Left colon (tissue), 2 donors: ENCODE measurements around the gene AMIGO1. TPM values are rescaled to one million over a fixed set of nuclear protein-coding genes. Genes with fewer than 3 reads are reported as not detected.

Experiments used
- ATAC-seq: fragments of 200-7000 bp; cut with Tn5 transposase; one replicate; pipeline ENCODE4 v1.9.1; 2020; ENCODE audit warnings: mild to moderate bottlenecking, moderate library complexity
- DNase-seq, 2 donors: peaks; one replicate each; pipeline ENCODE4 v3.0.0-alpha.2; 2020
- intact Hi-C, 2 donors: fragments of 100-400 bp; cut with DNase I in 1 of 2; cut with micrococcal nuclease in 1 of 2; formaldehyde crosslinking; loops; one replicate each; pipeline versions ENCODE4 v1.11.2 to v1.14.0; 2022; cut with DNase I, micrococcal nuclease
- total RNA-seq, 2 donors: library from RNA; stranded (reverse); fragmentation: NEBNext Ultra II Directional; extraction: Animal tissue kit (Norgen Biotek cat#: 25700); gene quantifications; one replicate each; pipeline ENCODE4 v1.2.1, GENCODE V29; 2021
- donor health status: DM: no; HTN: no; CAD: no.
- donor health status: DM: yes; HTN: yes; CAD: no.

AMIGO1 gene
- total RNA-seq, 2 donors from 2014 or later = 3.8 to 5.6 TPM

GRCh38 chr1:109535971-109536491, 26.5 kb upstream of the AMIGO1 start:
- DNase-seq (no peak), ATAC-seq (no peak)
- intact Hi-C loops = no loop called here

GRCh38 chr1:109535481-109535880, 26.0 kb upstream of the AMIGO1 start:
- ATAC-seq (no peak), DNase-seq (no peak)
- intact Hi-C loops = no loop called here

GRCh38 chr1:109534307-109534858, 24.9 kb upstream of the AMIGO1 start:
- ATAC-seq = no peak
- intact Hi-C loops = loop anchor here (5.0 kb wide), 3 partner anchors 37 to 267 kb away; partner anchors contain the start of gene CYB561D1 (in 1 of the 2)
- DNase-seq = no peak

GRCh38 chr1:109532365-109533136, 23.0 kb upstream of the AMIGO1 start:
- peak; percentile 94 for ATAC-seq
- intact Hi-C loops = loop anchor here (5.0 kb wide), 3 partner anchors 35 to 265 kb away; partner anchors contain the start of gene CYB561D1 (in 1 of the 2)
- peak; percentile 70 to 80 for DNase-seq

- intact Hi-C loops = loop anchor here (5.0 kb wide), 3 partner anchors 35 to 265 kb away; partner anchors contain the start of gene CYB561D1 (in 1 of the 2)
- ATAC-seq (no peak), DNase-seq (no peak)
These were observed 22.4 kb upstream of the AMIGO1 start for GRCh38 chr1:109531826-109532364.

- DNase-seq = no peak
- intact Hi-C loops = loop anchor here (5.0 kb wide), 3 partner anchors 34 to 264 kb away; partner anchors contain the start of gene CYB561D1 (in 1 of the 2)
- no peak for ATAC-seq
These were observed 21.9 kb upstream of the AMIGO1 start for GRCh38 chr1:109531380-109531779.

GRCh38 chr1:109530457-109531087, 21.0 kb upstream of the AMIGO1 start:
- ATAC-seq (no peak), DNase-seq (no peak)
- intact Hi-C loops = loop anchor here (5.0 kb wide), 3 partner anchors 33 to 263 kb away; partner anchors contain the start of gene CYB561D1 (in 1 of the 2)

- ATAC-seq (no peak), DNase-seq (no peak)
- intact Hi-C loops = loop anchor here (5.0 kb wide), 3 partner anchors 33 to 263 kb away; partner anchors contain the start of gene CYB561D1 (in 1 of the 2)
These were observed 20.4 kb upstream of the AMIGO1 start for GRCh38 chr1:109529881-109530456.

GRCh38 chr1:109528712-109529111, 19.2 kb upstream of the AMIGO1 start:
- ATAC-seq = no peak
- intact Hi-C loops = no loop called here
- DNase-seq = no peak

- ATAC-seq = no peak
- intact Hi-C loops = no loop called here
- no peak for DNase-seq
These were observed 18.5 kb upstream of the AMIGO1 start for GRCh38 chr1:109527846-109528695.

GRCh38 chr1:109527098-109527811, 17.7 kb upstream of the AMIGO1 start:
- intact Hi-C loops = no loop called here
- DNase-seq (no peak), ATAC-seq (no peak)

- DNase-seq (no peak), ATAC-seq (no peak)
- intact Hi-C loops = no loop called here
These were observed 14.2 kb upstream of the AMIGO1 start for GRCh38 chr1:109523706-109524105.

GRCh38 chr1:109522026-109522425, 12.5 kb upstream of the AMIGO1 start:
- no peak for ATAC-seq
- DNase-seq = no peak
- intact Hi-C loops = no loop called here

- intact Hi-C loops = no loop called here
- ATAC-seq (no peak), DNase-seq (no peak)
These were observed 11.8 kb upstream of the AMIGO1 start for GRCh38 chr1:109521002-109521951.

- intact Hi-C loops = no loop called here
- no peak for DNase-seq
- ATAC-seq = no peak
These were observed 7.8 kb upstream of the AMIGO1 start for GRCh38 chr1:109517337-109517736.

GRCh38 chr1:109516872-109517271, 7.3 kb upstream of the AMIGO1 start:
- peak; percentile 39 to 55 for DNase-seq
- intact Hi-C loops = no loop called here
- ATAC-seq = peak; percentile 99
